ENCODE measurements around the gene SLC16A1.

- TF ChIP-seq CTCF (IDR thresholded peaks at IDR 0.05): no peak
- no peak for TF ChIP-seq POLR2AphosphoS5 (IDR thresholded peaks at IDR 0.05)
- TF ChIP-seq POLR2A (IDR thresholded peaks at IDR 0.05): no peak
These were observed 16.2 kb downstream of the SLC16A1 start for GRCh38 chr1:112939810-112940209.

All from gastroesophageal sphincter (tissue), 3 donors.